ENCODE measurements around the gene HECW1. TPM values are rescaled to one million over a fixed set of nuclear protein-coding genes. Genes with fewer than 3 reads are reported as not detected.

The HECW1 gene
- 0.17 and 0.35 TPM in 2 replicates for total RNA-seq

DNA sequence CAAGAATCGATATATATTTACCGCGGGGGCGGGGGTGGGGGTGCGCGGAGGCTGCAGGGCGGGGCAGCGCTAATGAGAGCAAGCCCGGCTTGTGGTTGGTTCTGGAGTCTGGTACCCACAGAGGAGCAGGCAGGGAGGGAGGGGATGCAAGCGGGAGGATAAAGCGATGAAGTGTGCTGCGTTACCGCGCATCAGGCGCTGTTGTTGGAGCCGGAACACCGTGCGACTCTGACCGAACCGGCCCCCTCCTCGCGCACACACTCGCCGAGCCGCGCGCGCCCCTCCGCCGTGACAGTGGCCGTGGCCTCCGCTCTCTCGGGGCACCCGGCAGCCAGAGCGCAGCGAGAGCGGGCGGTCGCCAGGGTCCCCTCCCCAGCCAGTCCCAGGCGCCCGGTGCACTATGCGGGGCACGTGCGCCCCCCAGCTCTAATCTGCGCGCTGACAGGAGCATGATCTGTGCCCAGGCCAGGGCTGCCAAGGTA lies at the start of gene HECW1:
TSS of gene HECW1 (plus strand) at position 189 of the 482 bp plus-strand sequence. CDS start 131,259 bp downstream, outside the sequence.

DNA sequence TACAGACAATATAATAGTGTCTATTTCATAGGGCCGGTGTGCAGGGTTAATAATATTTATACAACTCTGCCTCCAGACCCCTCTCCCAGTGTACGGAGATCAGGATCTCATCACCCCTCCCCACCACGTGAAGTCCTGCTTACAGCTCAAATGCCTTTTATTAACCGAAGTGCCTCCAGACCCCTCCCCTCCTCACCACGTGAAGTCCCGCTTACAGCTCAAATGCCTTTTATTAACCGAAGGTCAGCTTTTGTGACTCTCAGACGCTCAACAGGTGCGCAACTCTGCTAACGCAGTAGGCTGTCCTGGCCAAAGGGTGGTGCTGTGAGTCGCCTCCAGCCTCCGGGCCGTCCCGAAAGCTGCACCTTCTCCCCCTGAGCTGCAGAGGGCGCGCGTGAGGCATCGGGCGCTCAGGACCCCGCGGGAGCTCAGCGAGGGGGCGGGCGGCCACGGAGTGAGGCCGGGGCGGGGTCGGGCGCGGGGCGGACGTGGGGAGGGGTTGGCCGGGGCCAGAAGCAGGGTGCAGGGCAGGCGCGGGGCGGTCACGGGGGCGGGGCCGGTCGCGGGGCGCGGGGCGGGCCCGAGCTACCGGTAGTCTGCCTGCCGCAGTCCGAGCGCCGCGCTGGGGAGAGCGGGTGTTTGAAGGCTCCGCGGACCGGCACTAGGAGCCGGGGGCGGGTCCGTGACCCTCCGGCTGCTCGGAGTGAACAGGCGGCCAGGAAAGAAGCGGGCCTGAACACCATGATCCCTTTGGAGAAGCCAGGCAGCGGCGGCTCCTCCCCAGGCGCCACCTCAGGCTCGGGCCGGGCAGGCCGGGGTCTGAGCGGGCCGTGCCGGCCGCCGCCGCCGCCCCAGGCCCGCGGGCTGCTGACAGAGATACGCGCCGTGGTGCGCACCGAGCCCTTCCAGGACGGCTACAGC lies 470.3 kb downstream of the HECW1 start, which contains the start of gene STK17A:
TSS of gene STK17A (plus strand) at position 606 of the 921 bp plus-strand sequence. CDS start at position 742, 136 bp downstream.

Other genes starting within 250 kb of the HECW1 start
- gene C7orf25, start 200.6 kb upstream of the HECW1 start, total RNA-seq = 7.3 and 15.6 TPM in 2 replicates
- gene PSMA2, start 180.5 kb upstream of the HECW1 start, total RNA-seq = 46.0 and 83.0 TPM in 2 replicates
- 42.1 and 62.0 TPM in 2 replicates for gene MRPL32, start 180.3 kb upstream of the HECW1 start, total RNA-seq

All from pericardium fibroblast (primary cell).